H9 (cell line): ENCODE measurements around the gene NCBP3. TPM values are rescaled to one million over a fixed set of nuclear protein-coding genes. Genes with fewer than 3 reads are reported as not detected.

Experiments
- DNase-seq: peaks from one replicate; pipeline ENCODE4 v3.0.0-alpha.2; 2017
- H2AFZ ChIP-seq: one replicate; pipeline ENCODE4 v1.6.1; 2013; ENCODE audit warnings: mild to moderate bottlenecking, low read length, control low read depth, moderate library complexity
- H2AK5ac ChIP-seq: 2 replicates; pipeline ENCODE4 v1.6.1; 2013; ENCODE audit warnings: low read length, control low read depth, mixed read lengths; ENCODE audit not compliant: insufficient read length
- H2BK120ac ChIP-seq: one replicate; pipeline ENCODE4 v1.6.1; 2013; ENCODE audit warnings: low read depth, mild to moderate bottlenecking, low read length, control low read depth, inconsistent platforms; ENCODE audit not compliant: poor library complexity, severe bottlenecking
- H2BK12ac ChIP-seq: 2 replicates; pipeline ENCODE4 v1.6.1; 2013; ENCODE audit warnings: low read length, control low read depth, mixed read lengths, low read depth; ENCODE audit not compliant: insufficient read length
- H2BK15ac ChIP-seq: 2 replicates; pipeline ENCODE4 v1.6.1; 2013; ENCODE audit warnings: low read depth, low read length, control low read depth
- H2BK20ac ChIP-seq: one replicate; pipeline ENCODE4 v1.6.1; 2013; ENCODE audit warnings: low read depth, mild to moderate bottlenecking, low read length, control low read depth, inconsistent platforms; ENCODE audit not compliant: poor library complexity, severe bottlenecking
- H2BK5ac ChIP-seq: 2 replicates; pipeline ENCODE4 v1.6.1; 2013; ENCODE audit warnings: low read length, control low read depth, mixed read lengths; ENCODE audit not compliant: insufficient read length
- H3K14ac ChIP-seq: 2 replicates; pipeline ENCODE4 v1.6.1; 2013; ENCODE audit warnings: low read length, control low read depth; ENCODE audit not compliant: insufficient read depth
- H3K18ac ChIP-seq: 2 replicates; pipeline ENCODE4 v1.6.1; 2013; ENCODE audit warnings: low read depth, mild to moderate bottlenecking, mixed read lengths, low read length, control low read depth; ENCODE audit not compliant: insufficient read length
- H3K23ac ChIP-seq: 2 replicates; pipeline ENCODE4 v1.6.1; 2013; ENCODE audit warnings: low read length, control low read depth, mixed read lengths, low read depth; ENCODE audit not compliant: insufficient read length
- H3K23me2 ChIP-seq: 2 replicates; pipeline ENCODE4 v1.6.1; 2013; ENCODE audit warnings: low read depth, mild to moderate bottlenecking, mixed read lengths, low read length, control low read depth; ENCODE audit not compliant: insufficient read length, poor library complexity, severe bottlenecking
- H3K27ac ChIP-seq: 2 replicates; pipeline ENCODE4 v1.5.1; 2013; ENCODE audit warnings: low read length, control low read depth, mixed read lengths, low read depth; ENCODE audit not compliant: insufficient read length
- H3K27me3 ChIP-seq: 2 replicates; pipeline ENCODE4 v1.6.1; 2013; ENCODE audit warnings: low read length, control low read depth, inconsistent platforms; ENCODE audit not compliant: insufficient read depth
- H3K4ac ChIP-seq: 2 replicates; pipeline ENCODE4 v1.6.1; 2013; ENCODE audit warnings: low read depth, mild to moderate bottlenecking, control low read depth, inconsistent platforms, low read length, moderate library complexity
- H3K4me1 ChIP-seq: 2 replicates; pipeline ENCODE4 v1.6.1; 2013; ENCODE audit warnings: low read length, control low read depth, inconsistent platforms; ENCODE audit not compliant: insufficient read depth
- H3K4me2 ChIP-seq: 2 replicates; pipeline ENCODE4 v1.6.1; 2013; ENCODE audit warnings: low read length, control low read depth, mixed read lengths; ENCODE audit not compliant: insufficient read length, insufficient read depth
- H3K56ac ChIP-seq: 2 replicates; pipeline ENCODE4 v1.6.1; 2013; ENCODE audit warnings: low read depth, mild to moderate bottlenecking, mixed read lengths, low read length, control low read depth; ENCODE audit not compliant: insufficient read length
- H3K79me1 ChIP-seq: 2 replicates; pipeline ENCODE4 v1.6.1; 2013; ENCODE audit warnings: low read depth, mild to moderate bottlenecking, moderate library complexity, low read length, control low read depth, inconsistent platforms; ENCODE audit not compliant: insufficient read depth, poor library complexity, severe bottlenecking
- H3K79me2 ChIP-seq: 2 replicates; pipeline ENCODE4 v1.6.1; 2013; ENCODE audit warnings: low read length, control low read depth, inconsistent platforms; ENCODE audit not compliant: insufficient read depth
- H3K9ac ChIP-seq: 2 replicates; pipeline ENCODE4 v1.6.1; 2013; ENCODE audit warnings: low read length, control low read depth, mixed read lengths; ENCODE audit not compliant: insufficient read length; ENCODE audit errors: extremely low read depth
- H3K9me3 ChIP-seq: one replicate; pipeline ENCODE4 v1.6.1; 2013; ENCODE audit warnings: low read depth, low read length, inconsistent platforms; ENCODE audit not compliant: control insufficient read depth
- H3T11ph ChIP-seq: one replicate; pipeline ENCODE4 v1.6.1; 2013; ENCODE audit warnings: mild to moderate bottlenecking, low read length, control low read depth, inconsistent platforms
- H4K20me1 ChIP-seq: one replicate; pipeline ENCODE4 v1.6.1; 2013; ENCODE audit not compliant: control insufficient read depth, insufficient read length, insufficient read depth
- H4K5ac ChIP-seq: 2 replicates; pipeline ENCODE4 v1.6.1; 2013; ENCODE audit warnings: low read depth, mild to moderate bottlenecking, mixed read lengths, low read length, control low read depth; ENCODE audit not compliant: insufficient read length
- H4K8ac ChIP-seq: replicated peaks from 2 replicates; pipeline ENCODE4 v1.6.1; 2013; ENCODE audit warnings: low read length, control low read depth, mixed read lengths, low read depth; ENCODE audit not compliant: insufficient read length
- H4K91ac ChIP-seq: 2 replicates; pipeline ENCODE4 v1.6.1; 2013; ENCODE audit warnings: low read depth, mild to moderate bottlenecking, moderate library complexity, mixed read lengths, low read length, control low read depth; ENCODE audit not compliant: insufficient read length
- H3K27ac Mint-ChIP-seq, 3 experiments: 2 replicates in 2 of 3; 3 replicates in 1 of 3; pipeline ENCODE4 v1.8.0; 2020 to 2021; ENCODE audit warnings: mixed read lengths in 3 of 3, mild to moderate bottlenecking in 1 of 3, moderate library complexity in 1 of 3
- H3K27me3 Mint-ChIP-seq: 2 replicates; pipeline ENCODE4 v1.8.0; 2021; ENCODE audit warnings: low read depth, mild to moderate bottlenecking, moderate library complexity, mixed read lengths
- H3K36me3 Mint-ChIP-seq, 3 experiments: 2 replicates in 2 of 3; 3 replicates in 1 of 3; pipeline ENCODE4 v1.8.0; 2020 to 2021; ENCODE audit warnings: low read depth in 3 of 3, mixed read lengths in 3 of 3; ENCODE audit not compliant: insufficient read depth in 1 of 3
- H3K4me1 Mint-ChIP-seq, 2 experiments: 2 replicates each; pipeline ENCODE4 v1.8.0; 2020; ENCODE audit warnings: mixed read lengths in 2 of 2
- H3K4me3 Mint-ChIP-seq, 2 experiments: 2 replicates in 1 of 2; 3 replicates in 1 of 2; pipeline ENCODE4 v1.8.0; 2020 to 2021; ENCODE audit warnings: mild to moderate bottlenecking in 2 of 2, mixed read lengths in 2 of 2, moderate library complexity in 1 of 2
- H3K9me3 Mint-ChIP-seq, 2 experiments: 2 replicates in 1 of 2; 3 replicates in 1 of 2; pipeline ENCODE4 v1.8.0; 2020; ENCODE audit warnings: mild to moderate bottlenecking in 2 of 2, mixed read lengths in 2 of 2, moderate library complexity in 1 of 2
- CTCF ChIP-seq: fragments of 200-600 bp; sonication (generic); conservative IDR thresholded peaks from 3 replicates; pipeline ENCODE4 v1.8.0; 2021; ENCODE audit warnings: antibody characterized with exemption, mild to moderate bottlenecking
- WGBS: extraction: QIAGEN DNeasy Blood & Tissue Kit; methylation state at CpG from one replicate; pipeline ENCODE4 v1.1.7; 2013; ENCODE audit warnings: missing lambda C conversion rate, low lambda C conversion rate, mixed read lengths; ENCODE audit not compliant: insufficient read length; ENCODE audit errors: extremely low coverage; 5-methylcytosine and 5-hydroxymethylcytosine counted together
- total RNA-seq: library from RNA; stranded (reverse); gene quantifications from 2 replicates; pipeline ENCODE4 v1.2.1, GENCODE V29; 2021

The NCBP3 gene
- total RNA-seq, 1 experiment from 2014 or later, result 45.7 TPM

GRCh38 chr17:3885970-3886369 is 39.9 kb upstream of the NCBP3 start:
- Histone ChIP-seq H3K9ac (no peak overlapping the region), H2BK12ac (no peak overlapping the region), H4K5ac (no peak overlapping the region), H3K79me1 (no peaks in the 10 kb centered on the region), H4K8ac (no peak overlapping the region), H3K4me2 (no peak overlapping the region), H3K18ac (no peak overlapping the region), H3K23ac (no peak overlapping the region), H4K20me1 (no peaks in the 10 kb centered on the region), H2BK15ac (no peak overlapping the region), H2AFZ (no peak overlapping the region), H2AK5ac (no peak overlapping the region), H2BK5ac (no peak overlapping the region), H3K4ac (no peak overlapping the region), H2BK120ac (no peak overlapping the region), H2BK20ac (no peak overlapping the region), H3K56ac (no peak overlapping the region), H3K14ac (no peak overlapping the region), H3K4me1 (no peaks in the 10 kb centered on the region), H3K23me2 (no peaks in the 10 kb centered on the region), H3K79me2 (no peaks in the 10 kb centered on the region), H3K27ac (no peak overlapping the region), H3T11ph (no peak overlapping the region), H4K91ac (no peak overlapping the region), H3K9me3 (no peaks in the 10 kb centered on the region), H3K27me3 (no peaks in the 10 kb centered on the region)
- Mint-ChIP-seq H3K9me3 (no peaks in the 10 kb centered on the region), H3K4me1 (peaks cover 13 to 32% of the 10 kb centered on the region in 2 experiments), H3K4me3 (no peak overlapping the region; a peak in 1 of 5 replicates), H3K36me3 (peaks cover 0 to 7% (median 1%) of the 10 kb centered on the region in 3 experiments; a peak in 4 of 7 replicates), H3K27ac (peak overlapping the region in 2 of 3 experiments; percentile 54 to 92; a peak in 2 of 7 replicates), H3K27me3 (0 out of 2 replicates have a peak, but pooled peaks cover 2% of the 10 kb centered on the region)
- WGBS, result no CpG with 5 or more reads among the region's 4 CpGs
- DNase-seq, result no peak
- no peak for TF ChIP-seq CTCF
